ENCODE results near the gene P3H3. TPM values are rescaled to one million over a fixed set of nuclear protein-coding genes. Genes with fewer than 3 reads are reported as not detected.

The P3H3 gene
- total and polyA plus RNA-seq, 2 of the 4 experiments (the other 2 are of a cell fraction): 27.8 to 83.9 TPM

- Histone ChIP-seq H3K9me1 (ENCODE audit: insufficient read depth, low read length) (peaks cover 4% of the 10 kb centered on the region; the same call in 1 of the 2 replicates), H4K8ac (ENCODE audit: low read depth in 2 of 2, low read length in 2 of 2) (no peak overlapping the region), H3K79me1 (ENCODE audit: low read depth in 1 of 2, low read length in 2 of 2) (peaks cover 0 to 3% of the 10 kb centered on the region in 2 experiments; a peak in 1 of 4 replicates), H2BK120ac (ENCODE audit: low read depth, low read length) (no peak overlapping the region), H3K4me3 (ENCODE audit: insufficient read depth, low read depth, low read length) (no peak overlapping the region), H3K23ac (ENCODE audit: low read depth, low read length) (no peak overlapping the region), H4K20me1 (ENCODE audit: insufficient read depth, low read length) (no peaks in the 10 kb centered on the region), H3K4me1 (ENCODE audit: control insufficient read depth, insufficient read depth, low read length) (peaks cover 10% of the 10 kb centered on the region; the same call in 1 of the 2 replicates), H3K18ac (ENCODE audit: low read depth, low read length) (no peak overlapping the region), H3K36me3 (ENCODE audit: control insufficient read depth, insufficient read depth, low read length) (peaks cover 3% of the 10 kb centered on the region), H4K5ac (ENCODE audit: low read depth, low read length) (no peak overlapping the region), H3K9me3 (ENCODE audit: control insufficient read depth, insufficient read depth, low read length) (no peaks in the 10 kb centered on the region), H3K14ac (replicated peaks; ENCODE audit: low read depth, low read length) (no peak overlapping the region), H2AK9ac (replicated peaks; ENCODE audit: low read depth, low read length, poor library complexity) (no peak overlapping the region), H2AK5ac (ENCODE audit: low read depth, low read length) (no peak overlapping the region), H4K91ac (ENCODE audit: insufficient read depth, low read depth, low read length) (no peak overlapping the region), H3K27me3 (ENCODE audit: control insufficient read depth, insufficient read depth, low read length) (peaks cover 4% of the 10 kb centered on the region; the same call in 1 of the 2 replicates), H2AFZ (replicated peaks; ENCODE audit: low read length, poor library complexity) (no peak overlapping the region), H2BK5ac (ENCODE audit: low read depth, low read length, poor library complexity, severe bottlenecking) (no peak overlapping the region), H2BK20ac (ENCODE audit: low read depth, low read length) (no peak overlapping the region), H2BK15ac (ENCODE audit: low read depth, low read length) (no peak overlapping the region), H3K27ac (ENCODE audit: insufficient read depth, low read length) (no peak overlapping the region), H3K4ac (ENCODE audit: low read depth, low read length) (no peak overlapping the region), H3K56ac (ENCODE audit: extremely low read depth, insufficient read depth, low read length) (no peak overlapping the region), H3K9ac (ENCODE audit: low read depth, low read length) (no peak overlapping the region), H3K4me2 (ENCODE audit: low read depth, low read length) (no peak overlapping the region)
- in situ Hi-C loops (cut with MboI; ENCODE audit: low sequenced_read_pairs): no loop called here
- DNase-seq (no peak), ATAC-seq (ENCODE audit: low read depth) (no peak)
- no TSS peak for BruUV-seq (replicated peaks)
- POLR2A ChIA-PET (ENCODE audit: unreplicated experiment): no interaction called here
- dilution Hi-C loops (cut with HindIII; ENCODE audit: low sequenced_read_pairs, unreplicated experiment): no loop called here
- intact Hi-C loops (cut with micrococcal nuclease): no loop called here
- no CpG with 5 or more reads among the region's 5 CpGs for WGBS, 2 experiments (ENCODE audit: extremely low coverage in 2 of 2, insufficient read length in 1 of 2)
- no peak for TF ChIP-seq RAD21 (IDR thresholded peaks at IDR 0.05; ENCODE audit: low read length)
- no peak for TF ChIP-seq USF2 (IDR thresholded peaks at IDR 0.05; ENCODE audit: low read depth, low read length)
- no peak for TF ChIP-seq MXI1 (IDR thresholded peaks at IDR 0.05; ENCODE audit: borderline replicate concordance, low read depth, low read length)
- no peak for TF ChIP-seq NFE2L2 (IDR thresholded peaks at IDR 0.05; ENCODE audit: low read depth, low read length)
- TF ChIP-seq RFX5 (IDR thresholded peaks at IDR 0.05; ENCODE audit: low read depth, low read length): no peak
- TF ChIP-seq BHLHE40 (IDR thresholded peaks at IDR 0.05; ENCODE audit: low read depth, low read length): no peak
- TF ChIP-seq, protein P1, sequence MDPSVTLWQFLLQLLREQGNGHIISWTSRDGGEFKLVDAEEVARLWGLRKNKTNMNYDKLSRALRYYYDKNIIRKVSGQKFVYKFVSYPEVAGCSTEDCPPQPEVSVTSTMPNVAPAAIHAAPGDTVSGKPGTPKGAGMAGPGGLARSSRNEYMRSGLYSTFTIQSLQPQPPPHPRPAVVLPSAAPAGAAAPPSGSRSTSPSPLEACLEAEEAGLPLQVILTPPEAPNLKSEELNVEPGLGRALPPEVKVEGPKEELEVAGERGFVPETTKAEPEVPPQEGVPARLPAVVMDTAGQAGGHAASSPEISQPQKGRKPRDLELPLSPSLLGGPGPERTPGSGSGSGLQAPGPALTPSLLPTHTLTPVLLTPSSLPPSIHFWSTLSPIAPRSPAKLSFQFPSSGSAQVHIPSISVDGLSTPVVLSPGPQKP (IDR thresholded peaks at IDR 0.05; ENCODE audit: borderline replicate concordance, low read depth, low read length): no peak
- TF ChIP-seq MAFK (IDR thresholded peaks at IDR 0.05; ENCODE audit: low read depth, low read length): no peak
- no peak for TF ChIP-seq SMC3 (IDR thresholded peaks at IDR 0.05; ENCODE audit: low read depth, low read length)
- no peak for TF ChIP-seq CEBPB (IDR thresholded peaks at IDR 0.05; ENCODE audit: low read depth, low read length)
- TF ChIP-seq RCOR1 (IDR thresholded peaks at IDR 0.05; ENCODE audit: insufficient replicate concordance, low read length): no peak
- TF ChIP-seq CHD1 (IDR thresholded peaks at IDR 0.05; ENCODE audit: low read depth, low read length): no peak
- TF ChIP-seq FOS (IDR thresholded peaks at IDR 0.05; ENCODE audit: low read depth, low read length): no peak
- no peak for TF ChIP-seq MAZ (IDR thresholded peaks at IDR 0.05; ENCODE audit: borderline replicate concordance, low read depth, low read length)
- CTCF ChIA-PET: no interaction called here
Measured at GRCh38 chr12:6818645-6819044, 9.6 kb upstream of the P3H3 start.
